ENCODE measurements around the gene MED15.

Gene MED15

GRCh38 chr22:20577549-20577975, 70.2 kb downstream of the MED15 start:
- H3K36me3 ChIP-seq (ENCODE audit: control insufficient read depth, insufficient read depth, low read length), result peaks cover 55% of the 10 kb centered on the region

GRCh38 chr22:20578192-20578591, 70.8 kb downstream of the MED15 start:
- no peak overlapping the region for H3K4me3 ChIP-seq (replicated peaks; ENCODE audit: low read depth, low read length)
- TF ChIP-seq CTCF (IDR thresholded peaks at IDR 0.05; ENCODE audit: insufficient read depth, low read length, poor library complexity, severe bottlenecking), result no peak
- H3K36me3 ChIP-seq (ENCODE audit: control insufficient read depth, insufficient read depth, low read length), result peaks cover 60% of the 10 kb centered on the region
- no peaks in the 10 kb centered on the region for H3K27me3 ChIP-seq (replicated peaks; ENCODE audit: control insufficient read depth, insufficient read depth, low read length)
- DNase-seq (ENCODE audit: extremely low read depth, insufficient read length), result no peak

More at GRCh38 chr22:20577549-20577975, 70.2 kb downstream of the MED15 start:
- H3K27me3 ChIP-seq (replicated peaks; ENCODE audit: control insufficient read depth, insufficient read depth, low read length), result no peaks in the 10 kb centered on the region
- DNase-seq (ENCODE audit: extremely low read depth, insufficient read length), result no peak
- no peak for TF ChIP-seq CTCF (IDR thresholded peaks at IDR 0.05; ENCODE audit: insufficient read depth, low read length, poor library complexity, severe bottlenecking)
- no peak overlapping the region for H3K4me3 ChIP-seq (replicated peaks; ENCODE audit: low read depth, low read length)

DNA sequence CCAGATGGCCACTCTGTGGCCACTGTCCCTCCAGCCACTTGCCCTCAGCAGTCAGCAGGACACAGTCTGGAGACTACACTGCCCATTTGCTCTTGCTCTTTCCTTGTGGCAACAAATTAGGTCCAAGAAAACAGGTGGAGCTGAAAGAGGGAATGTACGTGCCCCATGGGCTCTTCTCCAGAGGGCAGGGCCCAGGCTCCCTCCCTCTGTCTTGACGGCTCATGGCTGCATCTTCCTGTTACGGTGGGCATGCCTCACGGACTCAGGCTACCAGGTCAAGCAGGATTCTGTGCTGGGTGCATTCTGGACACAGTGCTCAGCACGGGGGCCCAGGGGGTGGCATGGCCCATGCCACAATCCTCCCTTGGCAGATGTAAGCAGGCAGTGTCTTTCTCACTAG, 71.3 kb downstream of the MED15 start:
- Histone ChIP-seq H3K27me3 (replicated peaks; ENCODE audit: control insufficient read depth, insufficient read depth, low read length) (no peaks in the 10 kb centered on the region), H3K4me3 (replicated peaks; ENCODE audit: low read depth, low read length) (no peak overlapping the region), H3K36me3 (ENCODE audit: control insufficient read depth, insufficient read depth, low read length) (peaks cover 64% of the 10 kb centered on the region)
- no peak for DNase-seq (ENCODE audit: extremely low read depth, insufficient read length)
- TF ChIP-seq CTCF (IDR thresholded peaks at IDR 0.05; ENCODE audit: insufficient read depth, low read length, poor library complexity, severe bottlenecking), result no peak

- no peak overlapping the region for H3K4me3 ChIP-seq (replicated peaks; ENCODE audit: low read depth, low read length)
- H3K27me3 ChIP-seq (replicated peaks; ENCODE audit: control insufficient read depth, insufficient read depth, low read length), result no peaks in the 10 kb centered on the region
- TF ChIP-seq CTCF (IDR thresholded peaks at IDR 0.05; ENCODE audit: insufficient read depth, low read length, poor library complexity, severe bottlenecking), result no peak
- DNase-seq (ENCODE audit: extremely low read depth, insufficient read length), result no peak
- peaks cover 60% of the 10 kb centered on the region for H3K36me3 ChIP-seq (ENCODE audit: control insufficient read depth, insufficient read depth, low read length)
Measured at GRCh38 chr22:20579273-20580120, 72.1 kb downstream of the MED15 start.

DNA sequence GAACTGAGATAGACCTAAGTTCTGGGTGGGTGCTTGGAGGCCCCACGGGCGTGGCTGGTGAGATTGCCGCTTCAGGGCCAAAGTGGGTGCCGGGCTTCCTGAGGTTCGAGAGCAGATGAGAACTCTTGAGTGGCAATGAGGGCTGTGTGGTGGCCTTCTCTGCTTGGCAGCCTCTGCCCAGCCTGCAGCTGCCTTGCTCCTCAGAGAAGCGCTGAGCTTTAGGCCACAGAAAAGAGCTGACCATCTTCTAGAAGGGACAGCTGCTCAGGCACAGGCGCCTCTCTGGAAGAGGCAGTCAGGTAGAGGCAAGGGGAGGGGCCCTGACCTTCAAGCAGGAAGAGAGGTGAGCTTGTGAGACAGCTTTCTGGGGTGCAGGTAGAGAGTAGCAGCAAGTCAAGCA, 72.8 kb downstream of the MED15 start:
- no peak for DNase-seq (ENCODE audit: extremely low read depth, insufficient read length)
- Histone ChIP-seq H3K27me3 (replicated peaks; ENCODE audit: control insufficient read depth, insufficient read depth, low read length) (no peaks in the 10 kb centered on the region), H3K36me3 (ENCODE audit: control insufficient read depth, insufficient read depth, low read length) (peaks cover 57% of the 10 kb centered on the region), H3K4me3 (replicated peaks; ENCODE audit: low read depth, low read length) (no peak overlapping the region)
- TF ChIP-seq CTCF (IDR thresholded peaks at IDR 0.05; ENCODE audit: insufficient read depth, low read length, poor library complexity, severe bottlenecking), result no peak
